ENCODE data around the gene CPEB4. TPM values are rescaled to one million over a fixed set of nuclear protein-coding genes. Genes with fewer than 3 reads are reported as not detected.

CPEB4 gene
- total and polyA plus RNA-seq, 10 of the 15 experiments (the other 5 are each of a cell fraction or from before 2014, with no cell fraction given): 6.9 to 33.1 (median 20.4) TPM

DNA sequence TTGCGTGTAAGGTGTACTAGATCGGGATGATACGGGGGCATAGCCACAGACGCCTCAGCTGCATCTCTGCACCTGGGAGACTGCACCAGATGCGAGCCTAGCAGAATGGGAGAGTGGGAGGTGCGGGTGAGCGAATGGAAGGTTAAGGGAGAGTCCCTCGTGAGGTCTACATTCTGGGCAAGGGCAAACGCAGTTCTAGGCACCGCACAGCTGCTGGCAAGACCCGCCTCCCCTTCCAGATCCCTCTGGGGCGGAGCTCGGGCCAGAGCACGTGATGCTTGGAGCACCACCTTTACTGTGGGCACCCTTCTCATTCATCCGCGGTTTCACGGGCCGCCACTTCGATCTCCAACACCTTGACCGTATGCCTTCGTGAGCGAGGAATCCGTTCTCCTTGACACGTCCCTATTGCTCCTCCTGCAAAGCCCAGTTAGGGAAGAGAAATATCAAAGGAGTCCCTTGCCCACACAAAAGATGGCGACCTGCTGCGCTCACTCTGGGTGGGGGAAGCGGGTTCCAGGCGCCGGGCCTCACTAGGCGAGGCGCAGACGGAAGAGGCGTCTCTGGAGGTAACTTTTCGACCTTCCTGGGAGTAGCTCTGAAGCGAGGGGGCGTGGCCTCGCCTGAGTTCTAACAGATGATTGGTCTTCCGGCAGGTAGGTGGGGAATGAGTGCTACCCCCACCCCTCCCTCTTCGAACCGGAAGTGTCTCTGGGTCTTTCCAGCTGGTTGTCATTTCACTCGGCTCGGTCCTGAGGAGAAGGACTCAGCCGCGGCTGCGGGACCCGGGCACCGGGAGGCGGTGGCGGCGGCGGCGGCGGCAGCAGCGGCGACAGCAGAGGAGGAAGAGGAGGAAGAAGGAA, at the start of gene CPEB4 (continued):
- TF ChIP-seq, protein P1, sequence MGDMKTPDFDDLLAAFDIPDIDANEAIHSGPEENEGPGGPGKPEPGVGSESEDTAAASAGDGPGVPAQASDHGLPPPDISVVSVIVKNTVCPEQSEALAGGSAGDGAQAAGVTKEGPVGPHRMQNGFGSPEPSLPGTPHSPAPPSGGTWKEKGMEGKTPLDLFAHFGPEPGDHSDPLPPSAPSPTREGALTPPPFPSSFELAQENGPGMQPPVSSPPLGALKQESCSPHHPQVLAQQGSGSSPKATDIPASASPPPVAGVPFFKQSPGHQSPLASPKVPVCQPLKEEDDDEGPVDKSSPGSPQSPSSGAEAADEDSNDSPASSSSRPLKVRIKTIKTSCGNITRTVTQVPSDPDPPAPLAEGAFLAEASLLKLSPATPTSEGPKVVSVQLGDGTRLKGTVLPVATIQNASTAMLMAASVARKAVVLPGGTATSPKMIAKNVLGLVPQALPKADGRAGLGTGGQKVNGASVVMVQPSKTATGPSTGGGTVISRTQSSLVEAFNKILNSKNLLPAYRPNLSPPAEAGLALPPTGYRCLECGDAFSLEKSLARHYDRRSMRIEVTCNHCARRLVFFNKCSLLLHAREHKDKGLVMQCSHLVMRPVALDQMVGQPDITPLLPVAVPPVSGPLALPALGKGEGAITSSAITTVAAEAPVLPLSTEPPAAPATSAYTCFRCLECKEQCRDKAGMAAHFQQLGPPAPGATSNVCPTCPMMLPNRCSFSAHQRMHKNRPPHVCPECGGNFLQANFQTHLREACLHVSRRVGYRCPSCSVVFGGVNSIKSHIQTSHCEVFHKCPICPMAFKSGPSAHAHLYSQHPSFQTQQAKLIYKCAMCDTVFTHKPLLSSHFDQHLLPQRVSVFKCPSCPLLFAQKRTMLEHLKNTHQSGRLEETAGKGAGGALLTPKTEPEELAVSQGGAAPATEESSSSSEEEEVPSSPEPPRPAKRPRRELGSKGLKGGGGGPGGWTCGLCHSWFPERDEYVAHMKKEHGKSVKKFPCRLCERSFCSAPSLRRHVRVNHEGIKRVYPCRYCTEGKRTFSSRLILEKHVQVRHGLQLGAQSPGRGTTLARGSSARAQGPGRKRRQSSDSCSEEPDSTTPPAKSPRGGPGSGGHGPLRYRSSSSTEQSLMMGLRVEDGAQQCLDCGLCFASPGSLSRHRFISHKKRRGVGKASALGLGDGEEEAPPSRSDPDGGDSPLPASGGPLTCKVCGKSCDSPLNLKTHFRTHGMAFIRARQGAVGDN (IDR thresholded peaks at IDR 0.05): peak; percentile 23
- TF ChIP-seq, protein P2, sequence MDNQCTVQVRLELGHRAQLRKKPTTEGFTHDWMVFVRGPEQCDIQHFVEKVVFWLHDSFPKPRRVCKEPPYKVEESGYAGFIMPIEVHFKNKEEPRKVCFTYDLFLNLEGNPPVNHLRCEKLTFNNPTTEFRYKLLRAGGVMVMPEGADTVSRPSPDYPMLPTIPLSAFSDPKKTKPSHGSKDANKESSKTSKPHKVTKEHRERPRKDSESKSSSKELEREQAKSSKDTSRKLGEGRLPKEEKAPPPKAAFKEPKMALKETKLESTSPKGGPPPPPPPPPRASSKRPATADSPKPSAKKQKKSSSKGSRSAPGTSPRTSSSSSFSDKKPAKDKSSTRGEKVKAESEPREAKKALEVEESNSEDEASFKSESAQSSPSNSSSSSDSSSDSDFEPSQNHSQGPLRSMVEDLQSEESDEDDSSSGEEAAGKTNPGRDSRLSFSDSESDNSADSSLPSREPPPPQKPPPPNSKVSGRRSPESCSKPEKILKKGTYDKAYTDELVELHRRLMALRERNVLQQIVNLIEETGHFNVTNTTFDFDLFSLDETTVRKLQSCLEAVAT (IDR thresholded peaks at IDR 0.05): peak; percentile 93
- TF ChIP-seq, protein P3, sequence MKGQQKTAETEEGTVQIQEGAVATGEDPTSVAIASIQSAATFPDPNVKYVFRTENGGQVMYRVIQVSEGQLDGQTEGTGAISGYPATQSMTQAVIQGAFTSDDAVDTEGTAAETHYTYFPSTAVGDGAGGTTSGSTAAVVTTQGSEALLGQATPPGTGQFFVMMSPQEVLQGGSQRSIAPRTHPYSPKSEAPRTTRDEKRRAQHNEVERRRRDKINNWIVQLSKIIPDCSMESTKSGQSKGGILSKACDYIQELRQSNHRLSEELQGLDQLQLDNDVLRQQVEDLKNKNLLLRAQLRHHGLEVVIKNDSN (IDR thresholded peaks at IDR 0.05; ENCODE audit: borderline replicate concordance, extremely low read length, insufficient read depth, low read depth, low read length): peak; percentile 96
- TF ChIP-seq RB1 (IDR thresholded peaks at IDR 0.05; ENCODE audit: borderline replicate concordance) (peak; percentile 64; the same call in 1 of the 2 replicates), BHLHE40 (IDR thresholded peaks at IDR 0.05; ENCODE audit: borderline replicate concordance in 1 of 2, low read depth in 2 of 2, low read length in 1 of 2) (peak; percentile 45 to 86; a peak in 3 of 4 replicates), JUND (IDR thresholded peaks at IDR 0.05; ENCODE audit: low read depth, low read length) (no peak; the same call in 1 of the 2 replicates), ASH2L (IDR thresholded peaks at IDR 0.05; ENCODE audit: borderline replicate concordance, low read depth) (0 out of 2 replicates have a peak, but pooled peaks have one; percentile 42), RFX5 (IDR thresholded peaks at IDR 0.05; ENCODE audit: low read depth, low read length) (no peak), HDAC6 (IDR thresholded peaks at IDR 0.05; ENCODE audit: unreplicated experiment) (peak; percentile 66), CREB1 (IDR thresholded peaks at IDR 0.05; ENCODE audit: low read depth) (peak; percentile 77)
- TF ChIP-seq, protein P4, sequence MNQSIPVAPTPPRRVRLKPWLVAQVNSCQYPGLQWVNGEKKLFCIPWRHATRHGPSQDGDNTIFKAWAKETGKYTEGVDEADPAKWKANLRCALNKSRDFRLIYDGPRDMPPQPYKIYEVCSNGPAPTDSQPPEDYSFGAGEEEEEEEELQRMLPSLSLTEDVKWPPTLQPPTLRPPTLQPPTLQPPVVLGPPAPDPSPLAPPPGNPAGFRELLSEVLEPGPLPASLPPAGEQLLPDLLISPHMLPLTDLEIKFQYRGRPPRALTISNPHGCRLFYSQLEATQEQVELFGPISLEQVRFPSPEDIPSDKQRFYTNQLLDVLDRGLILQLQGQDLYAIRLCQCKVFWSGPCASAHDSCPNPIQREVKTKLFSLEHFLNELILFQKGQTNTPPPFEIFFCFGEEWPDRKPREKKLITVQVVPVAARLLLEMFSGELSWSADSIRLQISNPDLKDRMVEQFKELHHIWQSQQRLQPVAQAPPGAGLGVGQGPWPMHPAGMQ (IDR thresholded peaks at IDR 0.05; ENCODE audit: borderline replicate concordance): no peak
- TF ChIP-seq, protein P5, sequence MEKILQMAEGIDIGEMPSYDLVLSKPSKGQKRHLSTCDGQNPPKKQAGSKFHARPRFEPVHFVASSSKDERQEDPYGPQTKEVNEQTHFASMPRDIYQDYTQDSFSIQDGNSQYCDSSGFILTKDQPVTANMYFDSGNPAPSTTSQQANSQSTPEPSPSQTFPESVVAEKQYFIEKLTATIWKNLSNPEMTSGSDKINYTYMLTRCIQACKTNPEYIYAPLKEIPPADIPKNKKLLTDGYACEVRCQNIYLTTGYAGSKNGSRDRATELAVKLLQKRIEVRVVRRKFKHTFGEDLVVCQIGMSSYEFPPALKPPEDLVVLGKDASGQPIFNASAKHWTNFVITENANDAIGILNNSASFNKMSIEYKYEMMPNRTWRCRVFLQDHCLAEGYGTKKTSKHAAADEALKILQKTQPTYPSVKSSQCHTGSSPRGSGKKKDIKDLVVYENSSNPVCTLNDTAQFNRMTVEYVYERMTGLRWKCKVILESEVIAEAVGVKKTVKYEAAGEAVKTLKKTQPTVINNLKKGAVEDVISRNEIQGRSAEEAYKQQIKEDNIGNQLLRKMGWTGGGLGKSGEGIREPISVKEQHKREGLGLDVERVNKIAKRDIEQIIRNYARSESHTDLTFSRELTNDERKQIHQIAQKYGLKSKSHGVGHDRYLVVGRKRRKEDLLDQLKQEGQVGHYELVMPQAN (conservative IDR thresholded peaks at IDR 0.05): peak; percentile 99
- TF ChIP-seq, protein P6, sequence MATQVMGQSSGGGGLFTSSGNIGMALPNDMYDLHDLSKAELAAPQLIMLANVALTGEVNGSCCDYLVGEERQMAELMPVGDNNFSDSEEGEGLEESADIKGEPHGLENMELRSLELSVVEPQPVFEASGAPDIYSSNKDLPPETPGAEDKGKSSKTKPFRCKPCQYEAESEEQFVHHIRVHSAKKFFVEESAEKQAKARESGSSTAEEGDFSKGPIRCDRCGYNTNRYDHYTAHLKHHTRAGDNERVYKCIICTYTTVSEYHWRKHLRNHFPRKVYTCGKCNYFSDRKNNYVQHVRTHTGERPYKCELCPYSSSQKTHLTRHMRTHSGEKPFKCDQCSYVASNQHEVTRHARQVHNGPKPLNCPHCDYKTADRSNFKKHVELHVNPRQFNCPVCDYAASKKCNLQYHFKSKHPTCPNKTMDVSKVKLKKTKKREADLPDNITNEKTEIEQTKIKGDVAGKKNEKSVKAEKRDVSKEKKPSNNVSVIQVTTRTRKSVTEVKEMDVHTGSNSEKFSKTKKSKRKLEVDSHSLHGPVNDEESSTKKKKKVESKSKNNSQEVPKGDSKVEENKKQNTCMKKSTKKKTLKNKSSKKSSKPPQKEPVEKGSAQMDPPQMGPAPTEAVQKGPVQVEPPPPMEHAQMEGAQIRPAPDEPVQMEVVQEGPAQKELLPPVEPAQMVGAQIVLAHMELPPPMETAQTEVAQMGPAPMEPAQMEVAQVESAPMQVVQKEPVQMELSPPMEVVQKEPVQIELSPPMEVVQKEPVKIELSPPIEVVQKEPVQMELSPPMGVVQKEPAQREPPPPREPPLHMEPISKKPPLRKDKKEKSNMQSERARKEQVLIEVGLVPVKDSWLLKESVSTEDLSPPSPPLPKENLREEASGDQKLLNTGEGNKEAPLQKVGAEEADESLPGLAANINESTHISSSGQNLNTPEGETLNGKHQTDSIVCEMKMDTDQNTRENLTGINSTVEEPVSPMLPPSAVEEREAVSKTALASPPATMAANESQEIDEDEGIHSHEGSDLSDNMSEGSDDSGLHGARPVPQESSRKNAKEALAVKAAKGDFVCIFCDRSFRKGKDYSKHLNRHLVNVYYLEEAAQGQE (IDR thresholded peaks at IDR 0.05; ENCODE audit: low read depth, low read length): peak; percentile 53; the same call in 1 of the 2 replicates
